HepG2 (cell line): ENCODE results near the gene DMGDH. TPM values are rescaled to one million over a fixed set of nuclear protein-coding genes. Genes with fewer than 3 reads are reported as not detected.

Source experiments
- ATAC-seq: fragments of 200-7000 bp; cut with Tn5 transposase; 3 replicates; pipeline ENCODE4 v1.9.1; 2020; ENCODE audit warnings: mild to moderate bottlenecking, moderate library complexity
- BruUV-seq: library from RNA; stranded (reverse); fragments of 400-500 nt; replicated peaks from 2 replicates; lab custom pipeline; 2021; lab: Mats Ljungman, UMichigan
- CTCF ChIA-PET: fragments of 300-600 bp; formaldehyde crosslinking; extraction: SDS; loops from one replicate; lab custom pipeline; 2021; ENCODE audit warnings: low total read pairs, inconsistent platforms, low intra/inter-chr PET ratio; lab: Yijun Ruan, JAX
- POLR2A ChIA-PET: fragments of 350-600 bp; sonication (Branson Sonifier 250); formaldehyde crosslinking; loops from one replicate; lab custom pipeline; 2020; ENCODE audit warnings: antibody characterized with exemption, inconsistent platforms; lab: Yijun Ruan, JAX
- DNase-seq: peaks from one replicate; pipeline ENCODE4 v3.0.0-alpha.2; 2015; ENCODE audit warnings: low spot score
- FAIRE-seq: peaks from 3 replicates; lab custom pipeline; 2011; peaks lifted over from hg19 to GRCh38; lab: Jason Lieb, UNC
- H2AFZ ChIP-seq: one replicate; pipeline ENCODE4 v1.6.1; 2011; ENCODE audit warnings: low read length, inconsistent platforms
- H3K27ac ChIP-seq: fragments of 300-600 bp; 3 replicates; pipeline ENCODE4 v1.8.0; 2011; ENCODE audit warnings: mixed run types, mild to moderate bottlenecking, mixed read lengths, low read length, inconsistent platforms; ENCODE audit not compliant: insufficient read depth; ENCODE audit errors: extremely low read length
- H3K27me3 ChIP-seq, 2 experiments: fragments of 200-600 bp in 1 of 2; 2 replicates in 1 of 2; 3 replicates in 1 of 2; pipeline versions ENCODE4 v1.6.0 to v1.8.0; 2011; ENCODE audit warnings: low read length in 2 of 2, mild to moderate bottlenecking in 2 of 2, moderate library complexity in 2 of 2, inconsistent platforms in 1 of 2; ENCODE audit not compliant: insufficient read depth in 2 of 2, control insufficient read depth in 1 of 2
- H3K36me3 ChIP-seq, 2 experiments: fragments of 200-600 bp in 1 of 2; replicated peaks in 1 of 2; 2 replicates in 1 of 2; 3 replicates in 1 of 2; pipeline versions ENCODE4 v1.5.1 to v1.8.0; 2011; ENCODE audit warnings: low read length in 2 of 2, inconsistent platforms in 1 of 2; ENCODE audit not compliant: insufficient read depth in 2 of 2, control insufficient read depth in 1 of 2
- H3K4me1 ChIP-seq: 2 replicates; pipeline ENCODE4 v1.5.1; 2012; ENCODE audit warnings: low read length, inconsistent platforms; ENCODE audit not compliant: insufficient read depth
- H3K4me2 ChIP-seq: 2 replicates; pipeline ENCODE4 v1.6.0; 2011; ENCODE audit warnings: low read depth, low read length, inconsistent platforms
- H3K4me3 ChIP-seq, 3 experiments: fragments of 200-600 bp in 1 of 3; sonication (generic), shearing (Covaris generic) in 1 of 3; replicated peaks in 1 of 3; 2 replicates each; pipeline ENCODE4 v1.5.1; 2011 to 2016; ENCODE audit warnings: low read length in 3 of 3, inconsistent platforms in 2 of 3, low read depth in 2 of 3, mild to moderate bottlenecking in 2 of 3, control low read depth in 1 of 3, mixed read lengths in 1 of 3; ENCODE audit not compliant: insufficient read depth in 1 of 3
- H3K79me2 ChIP-seq: one replicate; pipeline ENCODE4 v1.6.1; 2011; ENCODE audit warnings: low read length, inconsistent platforms; ENCODE audit not compliant: insufficient read depth
- H3K9ac ChIP-seq: 2 replicates; pipeline ENCODE4 v1.6.0; 2011; ENCODE audit warnings: mild to moderate bottlenecking, low read depth, low read length, inconsistent platforms; ENCODE audit not compliant: insufficient read depth
- H3K9me3 ChIP-seq: 2 replicates; pipeline ENCODE4 v1.5.1; 2012; ENCODE audit warnings: mild to moderate bottlenecking, low read length
- H4K20me1 ChIP-seq: 2 replicates; pipeline ENCODE4 v1.6.0; 2011; ENCODE audit warnings: inconsistent platforms, mild to moderate bottlenecking, low read length, moderate library complexity; ENCODE audit not compliant: insufficient read depth
- BCL6 ChIP-seq: IDR thresholded peaks from 2 replicates; pipeline ENCODE4 v1.6.1; 2016; ENCODE audit warnings: missing genetic modification reagents, missing compliant biosample characterization
- HDAC1 ChIP-seq: sonication (generic); formaldehyde crosslinking; IDR thresholded peaks from 2 replicates; pipeline ENCODE4 v1.5.1; 2020; ENCODE audit warnings: mild to moderate bottlenecking, missing genetic modification reagents
- NR1H2 ChIP-seq: sonication (generic); formaldehyde crosslinking; IDR thresholded peaks from 2 replicates; pipeline ENCODE4 v1.8.1; 2022; ENCODE audit warnings: low read depth, missing genetic modification reagents, borderline replicate concordance
- ONECUT2 ChIP-seq: sonication (generic); formaldehyde crosslinking; IDR thresholded peaks from 2 replicates; pipeline ENCODE4 v1.4.0; 2020; ENCODE audit warnings: missing genetic modification reagents
- ZMYM4 ChIP-seq: sonication (generic); formaldehyde crosslinking; IDR thresholded peaks from 2 replicates; pipeline ENCODE4 v1.8.1; 2023; ENCODE audit warnings: mild to moderate bottlenecking, missing genetic modification reagents
- ZNF460 ChIP-seq: sonication (generic); formaldehyde crosslinking; IDR thresholded peaks from 2 replicates; pipeline ENCODE4 v1.5.1; 2020; ENCODE audit warnings: missing genetic modification reagents, mild to moderate bottlenecking, borderline replicate concordance
- ZNF674 ChIP-seq: sonication (generic); formaldehyde crosslinking; IDR thresholded peaks from 2 replicates; pipeline ENCODE4 v1.5.0; 2020; ENCODE audit warnings: low read depth, mild to moderate bottlenecking, missing genetic modification reagents
- WGBS: methylation state at CpG from one replicate; pipeline ENCODE4 v1.1.6; 2017; ENCODE audit warnings: low lambda C conversion rate; 5-methylcytosine and 5-hydroxymethylcytosine counted together
- in situ Hi-C: cut with HindIII; loops from 2 replicates; pipeline ENCODE4 v1.10.0; 2017; ENCODE audit warnings: low pct_unique_long_range_greater_than_20kb; ENCODE audit not compliant: extremely low pct_ligation_motif_present
- intact Hi-C: fragments of 100-400 bp; cut with micrococcal nuclease; formaldehyde crosslinking; loops from one replicate; pipeline ENCODE4 v1.10.0; 2022; ENCODE audit not compliant: unreplicated experiment
- polyA plus RNA-seq, 8 experiments: library from polyadenylated mRNA; depleted of rRNA in 3 of 8; stranded (reverse) in 7 of 8; unstranded in 1 of 8; fragments of >200 nt; fragmentation: Illumina TruSeq in 4 of 8; extraction: Trizol in 4 of 8; gene quantifications; 2 replicates each; pipeline versions ENCODE4 v1.2.1 to v1.2.3, GENCODE V29; 2011 to 2016; ENCODE audit warnings: low read depth in 4 of 8, missing spikeins in 1 of 8, mixed read lengths in 1 of 8; ENCODE audit not compliant: insufficient read depth in 1 of 8
- total RNA-seq, 5 experiments: library from RNA; depleted of rRNA; stranded (reverse); fragments of >200 nt; fragmentation: Illumina TruSeq; extraction: Trizol; gene quantifications; 2 replicates each; pipeline ENCODE4 v1.2.3, GENCODE V29; 2016; ENCODE audit warnings: low read depth in 1 of 5
- TF ChIP-seq, protein P1 (sequence below): sonication (generic); formaldehyde crosslinking; IDR thresholded peaks from 2 replicates; pipeline ENCODE4 v1.5.1; 2020; ENCODE audit warnings: mild to moderate bottlenecking, missing genetic modification reagents, borderline replicate concordance
- TF ChIP-seq, protein P2 (sequence below): sonication (generic); formaldehyde crosslinking; IDR thresholded peaks from 2 replicates; pipeline ENCODE4 v1.4.0; 2020; ENCODE audit warnings: mild to moderate bottlenecking, missing genetic modification reagents, borderline replicate concordance
- TF ChIP-seq, protein P3 (sequence below): sonication (generic); formaldehyde crosslinking; conservative IDR thresholded peaks from 2 replicates; pipeline ENCODE4 v1.4.0; 2020; ENCODE audit warnings: mild to moderate bottlenecking, missing genetic modification reagents, moderate library complexity

DMGDH gene
- total and polyA plus RNA-seq, 2 of the 13 experiments (the other 11 are each of a cell fraction or from before 2014, with no cell fraction given), result 3.6 to 7.9 TPM

DNA sequence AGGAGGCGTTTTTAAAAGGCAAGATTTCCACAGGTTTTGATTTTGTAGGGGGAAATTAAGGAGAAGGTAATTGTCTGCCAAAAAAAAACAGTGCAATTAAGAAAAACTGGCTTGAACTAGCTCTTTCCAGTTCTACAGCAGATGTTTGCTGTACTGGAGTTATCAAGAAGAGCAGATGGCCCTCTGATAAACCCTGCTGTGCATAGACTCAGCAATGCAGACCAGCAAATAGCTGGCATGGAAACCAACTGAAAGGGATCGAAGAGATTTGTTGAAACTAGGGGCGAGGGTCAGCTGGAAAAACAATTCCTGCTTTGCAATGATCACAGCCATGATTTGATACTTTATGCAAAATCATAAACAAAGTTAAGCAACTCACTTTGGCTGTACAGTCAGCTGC lies 24.3 kb upstream of the DMGDH start:
- Histone ChIP-seq H3K27ac (peak overlapping the region; percentile 44), H3K4me3 (no peak overlapping the region), H3K4me1 (peaks cover 23% of the 10 kb centered on the region), H3K27me3 (no peaks in the 10 kb centered on the region), H4K20me1 (no peaks in the 10 kb centered on the region), H3K9ac (no peak overlapping the region), H3K9me3 (no peaks in the 10 kb centered on the region), H2AFZ (no peak overlapping the region), H3K4me2 (peak overlapping the region; percentile 52), H3K79me2 (no peaks in the 10 kb centered on the region), H3K36me3 (no peaks in the 10 kb centered on the region)
- WGBS, result 10% methylated on average over 3 of the region's 3 CpGs
- in situ Hi-C loops (no loop called here), intact Hi-C loops (no loop called here)
- DNase-seq (peak; percentile 52), FAIRE-seq (peak; percentile 70), ATAC-seq (peak; percentile 99)
- POLR2A ChIA-PET, result no interaction called here
- CTCF ChIA-PET, result no interaction called here
- no TSS peak for BruUV-seq
- TF ChIP-seq ZMYM4 (CRISPR knock-in tag), result peak; percentile 81
- TF ChIP-seq, protein P1, sequence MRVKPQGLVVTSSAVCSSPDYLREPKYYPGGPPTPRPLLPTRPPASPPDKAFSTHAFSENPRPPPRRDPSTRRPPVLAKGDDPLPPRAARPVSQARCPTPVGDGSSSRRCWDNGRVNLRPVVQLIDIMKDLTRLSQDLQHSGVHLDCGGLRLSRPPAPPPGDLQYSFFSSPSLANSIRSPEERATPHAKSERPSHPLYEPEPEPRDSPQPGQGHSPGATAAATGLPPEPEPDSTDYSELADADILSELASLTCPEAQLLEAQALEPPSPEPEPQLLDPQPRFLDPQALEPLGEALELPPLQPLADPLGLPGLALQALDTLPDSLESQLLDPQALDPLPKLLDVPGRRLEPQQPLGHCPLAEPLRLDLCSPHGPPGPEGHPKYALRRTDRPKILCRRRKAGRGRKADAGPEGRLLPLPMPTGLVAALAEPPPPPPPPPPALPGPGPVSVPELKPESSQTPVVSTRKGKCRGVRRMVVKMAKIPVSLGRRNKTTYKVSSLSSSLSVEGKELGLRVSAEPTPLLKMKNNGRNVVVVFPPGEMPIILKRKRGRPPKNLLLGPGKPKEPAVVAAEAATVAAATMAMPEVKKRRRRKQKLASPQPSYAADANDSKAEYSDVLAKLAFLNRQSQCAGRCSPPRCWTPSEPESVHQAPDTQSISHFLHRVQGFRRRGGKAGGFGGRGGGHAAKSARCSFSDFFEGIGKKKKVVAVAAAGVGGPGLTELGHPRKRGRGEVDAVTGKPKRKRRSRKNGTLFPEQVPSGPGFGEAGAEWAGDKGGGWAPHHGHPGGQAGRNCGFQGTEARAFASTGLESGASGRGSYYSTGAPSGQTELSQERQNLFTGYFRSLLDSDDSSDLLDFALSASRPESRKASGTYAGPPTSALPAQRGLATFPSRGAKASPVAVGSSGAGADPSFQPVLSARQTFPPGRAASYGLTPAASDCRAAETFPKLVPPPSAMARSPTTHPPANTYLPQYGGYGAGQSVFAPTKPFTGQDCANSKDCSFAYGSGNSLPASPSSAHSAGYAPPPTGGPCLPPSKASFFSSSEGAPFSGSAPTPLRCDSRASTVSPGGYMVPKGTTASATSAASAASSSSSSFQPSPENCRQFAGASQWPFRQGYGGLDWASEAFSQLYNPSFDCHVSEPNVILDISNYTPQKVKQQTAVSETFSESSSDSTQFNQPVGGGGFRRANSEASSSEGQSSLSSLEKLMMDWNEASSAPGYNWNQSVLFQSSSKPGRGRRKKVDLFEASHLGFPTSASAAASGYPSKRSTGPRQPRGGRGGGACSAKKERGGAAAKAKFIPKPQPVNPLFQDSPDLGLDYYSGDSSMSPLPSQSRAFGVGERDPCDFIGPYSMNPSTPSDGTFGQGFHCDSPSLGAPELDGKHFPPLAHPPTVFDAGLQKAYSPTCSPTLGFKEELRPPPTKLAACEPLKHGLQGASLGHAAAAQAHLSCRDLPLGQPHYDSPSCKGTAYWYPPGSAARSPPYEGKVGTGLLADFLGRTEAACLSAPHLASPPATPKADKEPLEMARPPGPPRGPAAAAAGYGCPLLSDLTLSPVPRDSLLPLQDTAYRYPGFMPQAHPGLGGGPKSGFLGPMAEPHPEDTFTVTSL (CRISPR knock-in tag), result peak; percentile 46; the same call in 1 of the 2 replicates
- 0 out of 2 replicates have a peak, but pooled peaks have one; percentile 51 for TF ChIP-seq ONECUT2
- 0 out of 2 replicates have a peak, but pooled peaks have one; percentile 29 for TF ChIP-seq BCL6 (CRISPR knock-in tag)
- TF ChIP-seq, protein P2, sequence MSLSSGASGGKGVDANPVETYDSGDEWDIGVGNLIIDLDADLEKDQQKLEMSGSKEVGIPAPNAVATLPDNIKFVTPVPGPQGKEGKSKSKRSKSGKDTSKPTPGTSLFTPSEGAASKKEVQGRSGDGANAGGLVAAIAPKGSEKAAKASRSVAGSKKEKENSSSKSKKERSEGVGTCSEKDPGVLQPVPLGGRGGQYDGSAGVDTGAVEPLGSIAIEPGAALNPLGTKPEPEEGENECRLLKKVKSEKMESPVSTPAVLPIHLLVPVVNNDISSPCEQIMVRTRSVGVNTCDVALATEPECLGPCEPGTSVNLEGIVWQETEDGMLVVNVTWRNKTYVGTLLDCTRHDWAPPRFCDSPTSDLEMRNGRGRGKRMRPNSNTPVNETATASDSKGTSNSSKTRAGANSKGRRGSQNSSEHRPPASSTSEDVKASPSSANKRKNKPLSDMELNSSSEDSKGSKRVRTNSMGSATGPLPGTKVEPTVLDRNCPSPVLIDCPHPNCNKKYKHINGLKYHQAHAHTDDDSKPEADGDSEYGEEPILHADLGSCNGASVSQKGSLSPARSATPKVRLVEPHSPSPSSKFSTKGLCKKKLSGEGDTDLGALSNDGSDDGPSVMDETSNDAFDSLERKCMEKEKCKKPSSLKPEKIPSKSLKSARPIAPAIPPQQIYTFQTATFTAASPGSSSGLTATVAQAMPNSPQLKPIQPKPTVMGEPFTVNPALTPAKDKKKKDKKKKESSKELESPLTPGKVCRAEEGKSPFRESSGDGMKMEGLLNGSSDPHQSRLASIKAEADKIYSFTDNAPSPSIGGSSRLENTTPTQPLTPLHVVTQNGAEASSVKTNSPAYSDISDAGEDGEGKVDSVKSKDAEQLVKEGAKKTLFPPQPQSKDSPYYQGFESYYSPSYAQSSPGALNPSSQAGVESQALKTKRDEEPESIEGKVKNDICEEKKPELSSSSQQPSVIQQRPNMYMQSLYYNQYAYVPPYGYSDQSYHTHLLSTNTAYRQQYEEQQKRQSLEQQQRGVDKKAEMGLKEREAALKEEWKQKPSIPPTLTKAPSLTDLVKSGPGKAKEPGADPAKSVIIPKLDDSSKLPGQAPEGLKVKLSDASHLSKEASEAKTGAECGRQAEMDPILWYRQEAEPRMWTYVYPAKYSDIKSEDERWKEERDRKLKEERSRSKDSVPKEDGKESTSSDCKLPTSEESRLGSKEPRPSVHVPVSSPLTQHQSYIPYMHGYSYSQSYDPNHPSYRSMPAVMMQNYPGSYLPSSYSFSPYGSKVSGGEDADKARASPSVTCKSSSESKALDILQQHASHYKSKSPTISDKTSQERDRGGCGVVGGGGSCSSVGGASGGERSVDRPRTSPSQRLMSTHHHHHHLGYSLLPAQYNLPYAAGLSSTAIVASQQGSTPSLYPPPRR (CRISPR knock-in tag), result peak; percentile 35; the same call in 1 of the 2 replicates
- peak; percentile 65 for TF ChIP-seq HDAC1 (CRISPR knock-in tag)
- TF ChIP-seq ZNF460 (CRISPR knock-in tag), result peak; percentile 31; the same call in 1 of the 2 replicates
- TF ChIP-seq, protein P3, sequence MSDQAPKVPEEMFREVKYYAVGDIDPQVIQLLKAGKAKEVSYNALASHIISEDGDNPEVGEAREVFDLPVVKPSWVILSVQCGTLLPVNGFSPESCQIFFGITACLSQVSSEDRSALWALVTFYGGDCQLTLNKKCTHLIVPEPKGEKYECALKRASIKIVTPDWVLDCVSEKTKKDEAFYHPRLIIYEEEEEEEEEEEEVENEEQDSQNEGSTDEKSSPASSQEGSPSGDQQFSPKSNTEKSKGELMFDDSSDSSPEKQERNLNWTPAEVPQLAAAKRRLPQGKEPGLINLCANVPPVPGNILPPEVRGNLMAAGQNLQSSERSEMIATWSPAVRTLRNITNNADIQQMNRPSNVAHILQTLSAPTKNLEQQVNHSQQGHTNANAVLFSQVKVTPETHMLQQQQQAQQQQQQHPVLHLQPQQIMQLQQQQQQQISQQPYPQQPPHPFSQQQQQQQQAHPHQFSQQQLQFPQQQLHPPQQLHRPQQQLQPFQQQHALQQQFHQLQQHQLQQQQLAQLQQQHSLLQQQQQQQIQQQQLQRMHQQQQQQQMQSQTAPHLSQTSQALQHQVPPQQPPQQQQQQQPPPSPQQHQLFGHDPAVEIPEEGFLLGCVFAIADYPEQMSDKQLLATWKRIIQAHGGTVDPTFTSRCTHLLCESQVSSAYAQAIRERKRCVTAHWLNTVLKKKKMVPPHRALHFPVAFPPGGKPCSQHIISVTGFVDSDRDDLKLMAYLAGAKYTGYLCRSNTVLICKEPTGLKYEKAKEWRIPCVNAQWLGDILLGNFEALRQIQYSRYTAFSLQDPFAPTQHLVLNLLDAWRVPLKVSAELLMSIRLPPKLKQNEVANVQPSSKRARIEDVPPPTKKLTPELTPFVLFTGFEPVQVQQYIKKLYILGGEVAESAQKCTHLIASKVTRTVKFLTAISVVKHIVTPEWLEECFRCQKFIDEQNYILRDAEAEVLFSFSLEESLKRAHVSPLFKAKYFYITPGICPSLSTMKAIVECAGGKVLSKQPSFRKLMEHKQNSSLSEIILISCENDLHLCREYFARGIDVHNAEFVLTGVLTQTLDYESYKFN, result peak; percentile 83
- TF ChIP-seq NR1H2 (CRISPR knock-in tag), result no peak
- TF ChIP-seq ZNF674, result no peak
